Thyroid gland (tissue), 4 donors: ENCODE measurements around the gene CMTM1.

Experiments used
- CTCF ChIP-seq, 6 experiments: fragments of 200-600 bp in 3 of 6; fragments of 450-650 bp in 3 of 6; sonication (generic) in 3 of 6; IDR thresholded peaks; one replicate each; pipeline ENCODE4 v1.5.1; 2016 to 2019; ENCODE audit warnings: antibody characterized with exemption in 6 of 6, mild to moderate bottlenecking in 2 of 6, inconsistent platforms in 1 of 6, moderate library complexity in 1 of 6
- POLR2A ChIP-seq, 2 donors: fragments of 450-650 bp; IDR thresholded peaks; one replicate each; pipeline ENCODE4 v1.6.1; 2017; ENCODE audit warnings: antibody characterized with exemption in 2 of 2, mild to moderate bottlenecking in 2 of 2, moderate library complexity in 1 of 2

GRCh38 chr16:66578651-66579531, 12.7 kb downstream of the CMTM1 start, which contains the start of gene CMTM2:
- TF ChIP-seq CTCF (IDR thresholded peaks at IDR 0.05) (no peak), POLR2A (IDR thresholded peaks at IDR 0.05) (no peak)
